ENCODE results near the gene DTNBP1. TPM values are rescaled to one million over a fixed set of nuclear protein-coding genes. Genes with fewer than 3 reads are reported as not detected.
"Not testable (repeated sequence)": the region's sequence is repeated elsewhere in the genome, so short reads cannot be mapped to it uniquely, and the experiment has no call there.

Gene DTNBP1
- total RNA-seq, 1 experiment from 2014 or later, result 20.7 TPM

DNA sequence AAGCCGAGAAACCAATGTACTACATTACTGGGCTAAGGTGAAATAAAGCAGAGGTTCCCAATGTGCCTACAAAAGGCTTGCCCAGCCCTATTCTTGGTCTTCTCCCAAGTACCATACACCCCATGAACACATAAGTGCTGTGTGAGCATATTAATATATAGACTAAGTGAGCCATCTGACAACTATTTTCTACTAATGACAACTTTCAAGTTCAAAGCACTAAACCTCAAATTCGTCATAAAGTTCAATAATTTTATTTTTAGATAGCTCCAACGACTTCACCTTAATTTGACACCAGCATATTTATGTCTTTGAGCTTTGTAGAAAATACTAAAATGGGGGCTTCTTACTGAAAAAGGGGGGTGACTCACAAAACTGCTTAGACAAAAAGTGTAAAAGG, 6.7 kb downstream of the DTNBP1 start:
- H3K27ac Mint-ChIP-seq (ENCODE audit: unreplicated experiment), result no peak overlapping the region
- intact Hi-C loops (cut with micrococcal nuclease; ENCODE audit: unreplicated experiment), result no loop called here
- TF ChIP-seq, protein P1, sequence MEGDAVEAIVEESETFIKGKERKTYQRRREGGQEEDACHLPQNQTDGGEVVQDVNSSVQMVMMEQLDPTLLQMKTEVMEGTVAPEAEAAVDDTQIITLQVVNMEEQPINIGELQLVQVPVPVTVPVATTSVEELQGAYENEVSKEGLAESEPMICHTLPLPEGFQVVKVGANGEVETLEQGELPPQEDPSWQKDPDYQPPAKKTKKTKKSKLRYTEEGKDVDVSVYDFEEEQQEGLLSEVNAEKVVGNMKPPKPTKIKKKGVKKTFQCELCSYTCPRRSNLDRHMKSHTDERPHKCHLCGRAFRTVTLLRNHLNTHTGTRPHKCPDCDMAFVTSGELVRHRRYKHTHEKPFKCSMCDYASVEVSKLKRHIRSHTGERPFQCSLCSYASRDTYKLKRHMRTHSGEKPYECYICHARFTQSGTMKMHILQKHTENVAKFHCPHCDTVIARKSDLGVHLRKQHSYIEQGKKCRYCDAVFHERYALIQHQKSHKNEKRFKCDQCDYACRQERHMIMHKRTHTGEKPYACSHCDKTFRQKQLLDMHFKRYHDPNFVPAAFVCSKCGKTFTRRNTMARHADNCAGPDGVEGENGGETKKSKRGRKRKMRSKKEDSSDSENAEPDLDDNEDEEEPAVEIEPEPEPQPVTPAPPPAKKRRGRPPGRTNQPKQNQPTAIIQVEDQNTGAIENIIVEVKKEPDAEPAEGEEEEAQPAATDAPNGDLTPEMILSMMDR (IDR thresholded peaks at IDR 0.05; ENCODE audit: insufficient read depth in 1 of 2, low read depth in 1 of 2, low read length in 1 of 2, severe bottlenecking in 1 of 2, unreplicated experiment in 1 of 2), result no peak
- no peaks in the 10 kb centered on the region for H3K4me1 Mint-ChIP-seq (ENCODE audit: low read depth, unreplicated experiment)
- H3K36me3 Mint-ChIP-seq (ENCODE audit: insufficient read depth, unreplicated experiment), result no peaks in the 10 kb centered on the region
- H3K4me3 Mint-ChIP-seq (ENCODE audit: unreplicated experiment), result no peak overlapping the region
- CTCF ChIA-PET, result no interaction called here
- Histone ChIP-seq H3K27me3 (replicated peaks; ENCODE audit: control insufficient read depth, insufficient read depth, low read length) (no peaks in the 10 kb centered on the region), H3K9me3 (no peaks in the 10 kb centered on the region), H3K4me3 (ENCODE audit: low read depth, low read length) (no peak overlapping the region), H3K4me1 (no peaks in the 10 kb centered on the region), H3K36me3 (ENCODE audit: control insufficient read depth, insufficient read depth, low read length) (no peaks in the 10 kb centered on the region)
- no peaks in the 10 kb centered on the region for H3K9me3 Mint-ChIP-seq (ENCODE audit: unreplicated experiment)
- no peaks in the 10 kb centered on the region for H3K27me3 Mint-ChIP-seq (ENCODE audit: insufficient read depth, unreplicated experiment)
- DNase-seq, result no peak
- POLR2A ChIA-PET, result no interaction called here
- no TSS peak for BruUV-seq (replicated peaks)

DNA sequence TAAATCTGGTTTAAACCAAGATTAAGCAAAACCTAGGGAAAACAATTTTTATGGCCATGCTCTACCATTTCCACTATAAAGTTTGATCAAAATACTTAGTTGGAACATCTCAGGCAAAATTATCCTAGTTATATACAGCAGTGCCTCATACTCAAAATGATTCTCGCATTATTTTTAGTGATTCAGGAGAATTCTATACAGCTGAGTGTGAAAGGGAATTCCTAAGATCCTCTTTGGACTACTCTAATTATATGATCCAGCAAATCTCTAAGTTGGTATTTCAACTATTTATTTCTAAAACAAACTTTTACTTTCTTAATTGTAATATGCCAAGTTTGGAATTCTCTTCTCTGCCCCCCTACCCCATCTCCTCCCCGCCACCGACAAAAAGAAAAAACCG, 8.6 kb downstream of the DTNBP1 start:
- Histone ChIP-seq H3K4me1 (no peaks in the 10 kb centered on the region), H3K4me3 (ENCODE audit: low read depth, low read length) (no peak overlapping the region), H3K9me3 (no peaks in the 10 kb centered on the region), H3K27me3 (replicated peaks; ENCODE audit: control insufficient read depth, insufficient read depth, low read length) (no peaks in the 10 kb centered on the region), H3K36me3 (ENCODE audit: control insufficient read depth, insufficient read depth, low read length) (no peaks in the 10 kb centered on the region)
- H3K27me3 Mint-ChIP-seq (ENCODE audit: insufficient read depth, unreplicated experiment), result no peaks in the 10 kb centered on the region
- TF ChIP-seq, protein P1 (IDR thresholded peaks at IDR 0.05; ENCODE audit: insufficient read depth in 1 of 2, low read depth in 1 of 2, low read length in 1 of 2, severe bottlenecking in 1 of 2, unreplicated experiment in 1 of 2), result no peak
- intact Hi-C loops (cut with micrococcal nuclease; ENCODE audit: unreplicated experiment), result no loop called here
- POLR2A ChIA-PET, result no interaction called here
- CTCF ChIA-PET, result no interaction called here
- no peaks in the 10 kb centered on the region for H3K36me3 Mint-ChIP-seq (ENCODE audit: insufficient read depth, unreplicated experiment)
- H3K27ac Mint-ChIP-seq (ENCODE audit: unreplicated experiment), result no peak overlapping the region
- no peaks in the 10 kb centered on the region for H3K9me3 Mint-ChIP-seq (ENCODE audit: unreplicated experiment)
- no peaks in the 10 kb centered on the region for H3K4me1 Mint-ChIP-seq (ENCODE audit: low read depth, unreplicated experiment)
- no peak overlapping the region for H3K4me3 Mint-ChIP-seq (ENCODE audit: unreplicated experiment)
- no peak for DNase-seq
- no TSS peak for BruUV-seq (replicated peaks)

DNA sequence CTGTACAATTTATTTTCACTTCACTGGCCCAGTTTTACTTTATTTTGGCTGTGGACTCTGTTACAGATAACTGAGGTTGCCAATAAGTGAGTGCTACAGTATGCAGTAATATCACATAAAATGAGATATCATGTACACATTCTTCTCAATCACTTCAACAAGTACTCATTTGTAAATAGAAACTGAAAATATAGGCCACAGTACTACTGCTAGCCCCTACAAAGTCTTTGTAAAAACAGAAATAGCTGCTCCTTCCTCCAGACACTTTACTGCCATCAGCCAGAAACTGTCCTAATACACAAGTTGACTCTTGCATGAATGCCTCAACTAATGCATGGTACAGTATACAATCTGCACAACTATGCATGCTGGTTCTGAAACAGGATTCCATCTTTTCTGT, 9.2 kb downstream of the DTNBP1 start:
- H3K4me1 Mint-ChIP-seq (ENCODE audit: low read depth, unreplicated experiment), result no peaks in the 10 kb centered on the region
- Histone ChIP-seq H3K36me3 (ENCODE audit: control insufficient read depth, insufficient read depth, low read length) (no peaks in the 10 kb centered on the region), H3K9me3 (no peaks in the 10 kb centered on the region), H3K4me1 (no peaks in the 10 kb centered on the region), H3K4me3 (ENCODE audit: low read depth, low read length) (no peak overlapping the region), H3K27me3 (replicated peaks; ENCODE audit: control insufficient read depth, insufficient read depth, low read length) (no peaks in the 10 kb centered on the region)
- ChIA-PET POLR2A (no interaction called here), CTCF (no interaction called here)
- no peaks in the 10 kb centered on the region for H3K9me3 Mint-ChIP-seq (ENCODE audit: unreplicated experiment)
- TF ChIP-seq, protein P1 (IDR thresholded peaks at IDR 0.05; ENCODE audit: insufficient read depth in 1 of 2, low read depth in 1 of 2, low read length in 1 of 2, severe bottlenecking in 1 of 2, unreplicated experiment in 1 of 2), result no peak
- H3K27me3 Mint-ChIP-seq (ENCODE audit: insufficient read depth, unreplicated experiment), result no peaks in the 10 kb centered on the region
- DNase-seq, result no peak
- H3K36me3 Mint-ChIP-seq (ENCODE audit: insufficient read depth, unreplicated experiment), result no peaks in the 10 kb centered on the region
- no peak overlapping the region for H3K27ac Mint-ChIP-seq (ENCODE audit: unreplicated experiment)
- no TSS peak for BruUV-seq (replicated peaks)
- intact Hi-C loops (cut with micrococcal nuclease; ENCODE audit: unreplicated experiment), result no loop called here
- H3K4me3 Mint-ChIP-seq (ENCODE audit: unreplicated experiment), result no peak overlapping the region

DNA sequence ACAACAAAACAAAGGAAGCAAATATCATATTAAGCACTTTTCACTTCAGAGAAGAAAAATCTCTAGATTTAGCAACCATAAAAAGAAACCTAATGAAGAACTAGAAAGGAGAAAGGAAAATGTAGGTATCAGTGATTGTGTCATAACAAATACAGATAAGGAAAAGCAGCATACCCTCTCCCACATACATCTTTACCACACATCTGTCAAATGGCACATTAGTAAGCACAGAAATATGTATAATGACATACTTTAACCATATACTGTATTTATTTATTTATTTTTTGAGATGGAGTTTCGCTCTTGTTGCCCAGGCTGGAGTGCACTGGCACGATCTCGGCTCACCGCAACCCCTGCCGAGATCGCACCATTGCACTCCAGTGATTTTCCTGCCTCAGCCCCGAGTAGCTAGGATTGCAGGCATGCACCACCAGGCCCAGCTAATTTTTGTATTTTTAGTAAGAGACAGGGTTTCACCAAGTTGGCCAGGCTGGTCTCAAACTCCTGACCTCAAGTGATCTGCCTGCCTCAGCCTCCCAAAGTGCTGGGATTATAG, 12.7 kb downstream of the DTNBP1 start:
- H3K36me3 Mint-ChIP-seq (ENCODE audit: insufficient read depth, unreplicated experiment); H3K4me1 Mint-ChIP-seq (ENCODE audit: low read depth, unreplicated experiment); BruUV-seq (replicated peaks); H3K4me1 ChIP-seq; DNase-seq; intact Hi-C loops (cut with micrococcal nuclease; ENCODE audit: unreplicated experiment); H3K27me3 Mint-ChIP-seq (ENCODE audit: insufficient read depth, unreplicated experiment); H3K27me3 ChIP-seq (replicated peaks; ENCODE audit: control insufficient read depth, insufficient read depth, low read length); H3K27ac Mint-ChIP-seq (ENCODE audit: unreplicated experiment); H3K9me3 Mint-ChIP-seq (ENCODE audit: unreplicated experiment); H3K9me3 ChIP-seq; H3K4me3 ChIP-seq (ENCODE audit: low read depth, low read length); H3K4me3 Mint-ChIP-seq (ENCODE audit: unreplicated experiment); H3K36me3 ChIP-seq (ENCODE audit: control insufficient read depth, insufficient read depth, low read length); CTCF ChIA-PET; POLR2A ChIA-PET: not testable (repeated sequence)

Measured in Caco-2 (cell line).